ENCODE measurements around the gene PPT2. TPM values are rescaled to one million over a fixed set of nuclear protein-coding genes. Genes with fewer than 3 reads are reported as not detected.

PPT2 gene
- total RNA-seq, 1 experiment from 2014 or later = 14.4 TPM

- peaks cover 7% of the 10 kb centered on the region; the same call in 1 of the 2 replicates for H3K36me3 ChIP-seq (ENCODE audit: insufficient read depth, low read length)
- H3K9me3 ChIP-seq (ENCODE audit: low read length) = no peaks in the 10 kb centered on the region
- no peak overlapping the region for H2AFZ ChIP-seq (ENCODE audit: low read length)
- no peaks in the 10 kb centered on the region for H3K27me3 ChIP-seq (ENCODE audit: low read length)
- H3K4me3 ChIP-seq (ENCODE audit: low read length) = no peak overlapping the region
- H3K9me2 ChIP-seq (replicated peaks; ENCODE audit: insufficient read depth, low read length) = no peaks in the 10 kb centered on the region
- H3K27ac ChIP-seq (ENCODE audit: low read length) = no peak overlapping the region
- H3K4me1 ChIP-seq (ENCODE audit: low read length) = peaks cover 12% of the 10 kb centered on the region
- H3K4me2 ChIP-seq (ENCODE audit: low read depth, low read length, poor library complexity, severe bottlenecking) = no peak overlapping the region
- peak; percentile 47 for DNase-seq
- H3K9ac ChIP-seq (ENCODE audit: low read length) = no peak overlapping the region
- H3K79me2 ChIP-seq (ENCODE audit: low read length) = no peaks in the 10 kb centered on the region
- no peaks in the 10 kb centered on the region for H4K20me1 ChIP-seq (ENCODE audit: insufficient read depth, low read depth, low read length)
These were observed 12.6 kb downstream of the PPT2 start for GRCh38 chr6:32166411-32167061.

DNA sequence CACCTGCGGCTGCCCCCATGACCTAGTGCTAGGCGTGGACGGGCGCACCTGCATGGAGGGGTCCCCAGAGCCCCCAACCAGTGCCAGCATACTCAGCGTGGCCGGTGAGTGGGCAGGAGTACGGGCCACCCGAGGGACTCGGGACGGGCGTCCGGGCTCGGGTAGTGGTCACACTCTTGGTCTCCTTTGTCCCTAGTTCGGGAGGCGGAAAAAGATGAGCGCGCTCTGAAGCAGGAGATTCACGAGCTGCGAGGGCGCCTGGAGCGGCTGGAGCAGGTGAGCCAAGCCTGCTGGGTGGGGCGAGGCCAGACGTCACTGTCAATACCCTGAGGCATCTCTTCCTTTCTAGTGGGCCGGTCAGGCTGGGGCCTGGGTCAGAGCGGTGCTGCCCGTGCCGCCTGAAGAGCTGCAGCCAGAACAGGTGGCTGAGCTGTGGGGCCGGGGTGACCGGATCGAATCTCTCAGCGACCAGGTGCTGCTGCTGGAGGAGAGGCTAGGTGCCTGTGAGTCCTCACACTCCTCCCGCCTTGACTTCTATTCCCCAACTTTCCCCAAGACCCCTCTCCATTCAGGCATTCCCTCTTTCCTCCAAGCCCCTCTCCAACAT, 13.3 kb downstream of the PPT2 start:
- no peak overlapping the region for H3K4me2 ChIP-seq (ENCODE audit: low read depth, low read length, poor library complexity, severe bottlenecking)
- no peak overlapping the region for H3K9ac ChIP-seq (ENCODE audit: low read length)
- no peaks in the 10 kb centered on the region for H3K9me3 ChIP-seq (ENCODE audit: low read length)
- no peaks in the 10 kb centered on the region for H3K9me2 ChIP-seq (replicated peaks; ENCODE audit: insufficient read depth, low read length)
- H3K79me2 ChIP-seq (ENCODE audit: low read length) = peaks cover 3% of the 10 kb centered on the region; the same call in 1 of the 2 replicates
- no peak for DNase-seq
- H3K36me3 ChIP-seq (ENCODE audit: insufficient read depth, low read length) = peaks cover 7% of the 10 kb centered on the region; the same call in 1 of the 2 replicates
- H3K27me3 ChIP-seq (ENCODE audit: low read length) = no peaks in the 10 kb centered on the region
- no peak overlapping the region for H3K4me3 ChIP-seq (ENCODE audit: low read length)
- H3K4me1 ChIP-seq (ENCODE audit: low read length) = peaks cover 12% of the 10 kb centered on the region
- no peak overlapping the region for H2AFZ ChIP-seq (ENCODE audit: low read length)
- H3K27ac ChIP-seq (ENCODE audit: low read length) = no peak overlapping the region
- H4K20me1 ChIP-seq (ENCODE audit: insufficient read depth, low read depth, low read length) = no peaks in the 10 kb centered on the region

DNA sequence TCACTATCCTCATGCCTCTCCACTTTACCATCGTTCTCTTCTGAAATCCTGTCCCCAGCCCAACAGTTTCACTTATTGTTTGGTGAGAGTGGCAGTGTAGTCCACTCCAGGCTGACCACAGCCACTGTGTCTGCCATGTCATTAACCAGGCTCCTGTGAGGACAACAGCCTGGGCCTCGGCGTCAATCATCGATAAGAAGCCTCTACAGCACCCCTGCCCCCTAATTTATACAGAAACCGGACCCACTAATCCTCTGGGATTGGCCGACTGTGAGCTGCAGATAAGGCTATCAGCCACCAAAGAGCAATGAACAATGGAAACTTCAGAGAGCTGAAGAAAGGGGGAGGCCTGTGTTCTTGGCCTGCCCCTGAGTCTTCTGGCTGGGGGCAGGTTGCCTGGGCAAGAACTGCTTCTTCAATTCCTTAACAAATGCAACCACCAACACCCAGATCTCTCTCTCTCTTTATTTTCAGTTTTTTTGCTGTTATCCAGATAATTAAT, 13.9 kb downstream of the PPT2 start:
- Histone ChIP-seq H3K4me3 (ENCODE audit: low read length) (no peak overlapping the region), H3K9ac (ENCODE audit: low read length) (no peak overlapping the region), H3K9me3 (ENCODE audit: low read length) (no peaks in the 10 kb centered on the region), H3K4me1 (ENCODE audit: low read length) (peaks cover 12% of the 10 kb centered on the region), H4K20me1 (ENCODE audit: insufficient read depth, low read depth, low read length) (no peaks in the 10 kb centered on the region), H3K36me3 (ENCODE audit: insufficient read depth, low read length) (peaks cover 7% of the 10 kb centered on the region; the same call in 1 of the 2 replicates), H3K9me2 (replicated peaks; ENCODE audit: insufficient read depth, low read length) (no peaks in the 10 kb centered on the region), H3K27me3 (ENCODE audit: low read length) (no peaks in the 10 kb centered on the region), H3K79me2 (ENCODE audit: low read length) (peaks cover 9% of the 10 kb centered on the region; the same call in 1 of the 2 replicates), H3K4me2 (ENCODE audit: low read depth, low read length, poor library complexity, severe bottlenecking) (no peak overlapping the region), H3K27ac (ENCODE audit: low read length) (peak overlapping the region; percentile 39), H2AFZ (ENCODE audit: low read length) (no peak overlapping the region)
- no peak for DNase-seq

- H3K9ac ChIP-seq (ENCODE audit: low read length) = peak overlapping the region; percentile 16; the same call in 1 of the 2 replicates
- peaks cover 14% of the 10 kb centered on the region for H3K79me2 ChIP-seq (ENCODE audit: low read length)
- peak; percentile 62 for DNase-seq
These were observed 14.4 kb downstream of the PPT2 start for GRCh38 chr6:32168350-32168749.

GRCh38 chr6:32168807-32169591, 15.1 kb downstream of the PPT2 start:
- peaks cover 20% of the 10 kb centered on the region for H3K4me1 ChIP-seq (ENCODE audit: low read length)
- no peak for DNase-seq
- no peaks in the 10 kb centered on the region for H3K9me3 ChIP-seq (ENCODE audit: low read length)
- peak overlapping the region; percentile 39; the same call in 1 of the 2 replicates for H3K27ac ChIP-seq (ENCODE audit: low read length)
- H3K9ac ChIP-seq (ENCODE audit: low read length) = no peak overlapping the region; the same call in 1 of the 2 replicates
- peaks cover 7% of the 10 kb centered on the region; the same call in 1 of the 2 replicates for H3K36me3 ChIP-seq (ENCODE audit: insufficient read depth, low read length)
- no peak overlapping the region for H3K4me2 ChIP-seq (ENCODE audit: low read depth, low read length, poor library complexity, severe bottlenecking)
- H2AFZ ChIP-seq (ENCODE audit: low read length) = no peak overlapping the region
- no peak overlapping the region for H3K4me3 ChIP-seq (ENCODE audit: low read length)
- peaks cover 20% of the 10 kb centered on the region for H3K79me2 ChIP-seq (ENCODE audit: low read length)
- no peaks in the 10 kb centered on the region for H3K27me3 ChIP-seq (ENCODE audit: low read length)
- H4K20me1 ChIP-seq (ENCODE audit: insufficient read depth, low read depth, low read length) = no peaks in the 10 kb centered on the region
- no peaks in the 10 kb centered on the region for H3K9me2 ChIP-seq (replicated peaks; ENCODE audit: insufficient read depth, low read length)

More at GRCh38 chr6:32168350-32168749, 14.4 kb downstream of the PPT2 start:
- no peak overlapping the region for H3K4me2 ChIP-seq (ENCODE audit: low read depth, low read length, poor library complexity, severe bottlenecking)
- H3K4me3 ChIP-seq (ENCODE audit: low read length) = no peak overlapping the region
- no peaks in the 10 kb centered on the region for H4K20me1 ChIP-seq (ENCODE audit: insufficient read depth, low read depth, low read length)
- peak overlapping the region; percentile 39 for H3K27ac ChIP-seq (ENCODE audit: low read length)
- H3K4me1 ChIP-seq (ENCODE audit: low read length) = peaks cover 14% of the 10 kb centered on the region
- no peak overlapping the region for H2AFZ ChIP-seq (ENCODE audit: low read length)
- peaks cover 7% of the 10 kb centered on the region; the same call in 1 of the 2 replicates for H3K36me3 ChIP-seq (ENCODE audit: insufficient read depth, low read length)
- no peaks in the 10 kb centered on the region for H3K9me2 ChIP-seq (replicated peaks; ENCODE audit: insufficient read depth, low read length)
- H3K9me3 ChIP-seq (ENCODE audit: low read length) = no peaks in the 10 kb centered on the region
- no peaks in the 10 kb centered on the region for H3K27me3 ChIP-seq (ENCODE audit: low read length)

GRCh38 chr6:32170294-32170693, 16.4 kb downstream of the PPT2 start:
- Histone ChIP-seq H3K4me2 (ENCODE audit: low read depth, low read length, poor library complexity, severe bottlenecking) (no peak overlapping the region), H3K79me2 (ENCODE audit: low read length) (peaks cover 33% of the 10 kb centered on the region), H2AFZ (ENCODE audit: low read length) (no peak overlapping the region), H3K36me3 (ENCODE audit: insufficient read depth, low read length) (peaks cover 7% of the 10 kb centered on the region; the same call in 1 of the 2 replicates), H3K4me3 (ENCODE audit: low read length) (no peak overlapping the region), H3K27me3 (ENCODE audit: low read length) (no peaks in the 10 kb centered on the region), H3K9ac (ENCODE audit: low read length) (no peak overlapping the region), H3K4me1 (ENCODE audit: low read length) (peaks cover 33% of the 10 kb centered on the region), H3K9me3 (ENCODE audit: low read length) (no peaks in the 10 kb centered on the region), H3K9me2 (replicated peaks; ENCODE audit: insufficient read depth, low read length) (no peaks in the 10 kb centered on the region), H3K27ac (ENCODE audit: low read length) (no peak overlapping the region), H4K20me1 (ENCODE audit: insufficient read depth, low read depth, low read length) (no peaks in the 10 kb centered on the region)
- no peak for DNase-seq

- Histone ChIP-seq H3K4me2 (ENCODE audit: low read depth, low read length, poor library complexity, severe bottlenecking) (no peak overlapping the region), H2AFZ (ENCODE audit: low read length) (no peak overlapping the region), H4K20me1 (ENCODE audit: insufficient read depth, low read depth, low read length) (no peaks in the 10 kb centered on the region), H3K27ac (ENCODE audit: low read length) (no peak overlapping the region), H3K9me3 (ENCODE audit: low read length) (no peaks in the 10 kb centered on the region), H3K4me3 (ENCODE audit: low read length) (no peak overlapping the region), H3K4me1 (ENCODE audit: low read length) (peaks cover 34% of the 10 kb centered on the region), H3K9me2 (replicated peaks; ENCODE audit: insufficient read depth, low read length) (no peaks in the 10 kb centered on the region), H3K36me3 (ENCODE audit: insufficient read depth, low read length) (peaks cover 7% of the 10 kb centered on the region; the same call in 1 of the 2 replicates), H3K27me3 (ENCODE audit: low read length) (no peaks in the 10 kb centered on the region), H3K9ac (ENCODE audit: low read length) (no peak overlapping the region), H3K79me2 (ENCODE audit: low read length) (peaks cover 39% of the 10 kb centered on the region)
- no peak for DNase-seq
These were observed 17.3 kb downstream of the PPT2 start for GRCh38 chr6:32171234-32171633.
